Tibial nerve (tissue), 4 donors: ENCODE data around the gene RBMS3.

Experiments used
- EP300 ChIP-seq, 2 donors: sonication (generic); formaldehyde crosslinking; IDR thresholded peaks; one replicate each; pipeline ENCODE4 v1.6.1; 2017; ENCODE audit warnings: antibody characterized with exemption in 2 of 2, mild to moderate bottlenecking in 1 of 2
- POLR2A ChIP-seq, 2 donors: fragments of 450-650 bp; IDR thresholded peaks; one replicate each; pipeline ENCODE4 v1.6.1; 2017; ENCODE audit warnings: antibody characterized with exemption in 2 of 2, mild to moderate bottlenecking in 2 of 2, moderate library complexity in 2 of 2
- TF ChIP-seq, protein P1 (sequence below), 5 experiments: fragments of 200-600 bp in 3 of 5; fragments of 450-650 bp in 2 of 5; sonication (generic) in 3 of 5; IDR thresholded peaks; one replicate each; pipeline ENCODE4 v1.5.1; 2016 to 2019; ENCODE audit warnings: antibody characterized with exemption in 5 of 5, mild to moderate bottlenecking in 3 of 5, moderate library complexity in 2 of 5

DNA sequence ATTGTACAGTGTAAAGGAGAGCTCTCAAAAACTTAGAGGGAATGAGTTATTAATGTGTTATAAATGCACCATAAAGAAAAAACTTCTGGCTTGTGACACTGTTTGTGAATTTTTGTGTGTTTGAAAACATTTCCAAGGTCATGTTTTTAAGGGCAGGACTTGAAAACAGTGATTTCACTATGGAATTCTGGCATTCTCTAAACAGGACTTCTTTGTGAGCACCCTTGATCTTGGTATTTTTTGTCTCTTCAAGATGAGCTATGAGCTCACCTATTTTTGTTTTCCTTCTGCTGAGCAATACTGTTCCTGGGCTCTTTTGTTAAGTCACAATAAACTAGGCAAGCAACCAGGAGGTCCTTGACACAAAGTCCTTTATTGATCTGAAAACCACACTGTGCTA, 284.4 kb downstream of the RBMS3 start:
- TF ChIP-seq, protein P1, sequence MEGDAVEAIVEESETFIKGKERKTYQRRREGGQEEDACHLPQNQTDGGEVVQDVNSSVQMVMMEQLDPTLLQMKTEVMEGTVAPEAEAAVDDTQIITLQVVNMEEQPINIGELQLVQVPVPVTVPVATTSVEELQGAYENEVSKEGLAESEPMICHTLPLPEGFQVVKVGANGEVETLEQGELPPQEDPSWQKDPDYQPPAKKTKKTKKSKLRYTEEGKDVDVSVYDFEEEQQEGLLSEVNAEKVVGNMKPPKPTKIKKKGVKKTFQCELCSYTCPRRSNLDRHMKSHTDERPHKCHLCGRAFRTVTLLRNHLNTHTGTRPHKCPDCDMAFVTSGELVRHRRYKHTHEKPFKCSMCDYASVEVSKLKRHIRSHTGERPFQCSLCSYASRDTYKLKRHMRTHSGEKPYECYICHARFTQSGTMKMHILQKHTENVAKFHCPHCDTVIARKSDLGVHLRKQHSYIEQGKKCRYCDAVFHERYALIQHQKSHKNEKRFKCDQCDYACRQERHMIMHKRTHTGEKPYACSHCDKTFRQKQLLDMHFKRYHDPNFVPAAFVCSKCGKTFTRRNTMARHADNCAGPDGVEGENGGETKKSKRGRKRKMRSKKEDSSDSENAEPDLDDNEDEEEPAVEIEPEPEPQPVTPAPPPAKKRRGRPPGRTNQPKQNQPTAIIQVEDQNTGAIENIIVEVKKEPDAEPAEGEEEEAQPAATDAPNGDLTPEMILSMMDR (IDR thresholded peaks at IDR 0.05) = no peak
- TF ChIP-seq EP300 (IDR thresholded peaks at IDR 0.05) = peak in 1 of 2 donors; percentile 34
- TF ChIP-seq POLR2A (IDR thresholded peaks at IDR 0.05) = no peak
